GM19324 (cell line): Measurements from ENCODE around the gene FA2H.
"Not testable (repeated sequence)": the region's sequence is repeated elsewhere in the genome, so short reads cannot be mapped to it uniquely, and the experiment has no call there.

Experiments used
- ATAC-seq: cut with Tn5 transposase; IDR thresholded peaks from one replicate; pipeline ENCODE4 v1.9.1; 2021; ENCODE audit warnings: mild to moderate bottlenecking, moderate library complexity; ENCODE audit not compliant: unreplicated experiment, low FRiP score

Gene FA2H

GRCh38 chr16:74770831-74771526 lies 3.6 kb downstream of the FA2H start:
- ATAC-seq = no peak

- no peak for ATAC-seq
Measured at GRCh38 chr16:74769586-74770190, 4.9 kb downstream of the FA2H start.

- no peak for ATAC-seq
Measured at GRCh38 chr16:74768239-74768638, 6.4 kb downstream of the FA2H start.

GRCh38 chr16:74767749-74768148 lies 6.9 kb downstream of the FA2H start:
- ATAC-seq = no peak

- ATAC-seq = no peak
Measured at GRCh38 chr16:74766729-74767128, 7.9 kb downstream of the FA2H start.

GRCh38 chr16:74764184-74764583 lies 10.4 kb downstream of the FA2H start:
- not testable (repeated sequence) for ATAC-seq

GRCh38 chr16:74761665-74762064 lies 13.0 kb downstream of the FA2H start:
- no peak for ATAC-seq

- no peak for ATAC-seq
Measured at GRCh38 chr16:74760007-74760767, 14.4 kb downstream of the FA2H start.

GRCh38 chr16:74759564-74759963 lies 15.1 kb downstream of the FA2H start:
- ATAC-seq = no peak

- ATAC-seq = no peak
Measured at GRCh38 chr16:74758801-74759200, 15.8 kb downstream of the FA2H start.

- ATAC-seq = no peak
Measured at GRCh38 chr16:74757349-74757748, 17.3 kb downstream of the FA2H start.

- no peak for ATAC-seq
Measured at GRCh38 chr16:74756203-74756602, 18.4 kb downstream of the FA2H start.

- no peak for ATAC-seq
Measured at GRCh38 chr16:74753180-74753579, 21.4 kb downstream of the FA2H start.

GRCh38 chr16:74752756-74753155 lies 21.9 kb downstream of the FA2H start:
- no peak for ATAC-seq

GRCh38 chr16:74752258-74752657 lies 22.4 kb downstream of the FA2H start:
- ATAC-seq = no peak

GRCh38 chr16:74751658-74752057 lies 23.0 kb downstream of the FA2H start:
- ATAC-seq = no peak

- no peak for ATAC-seq
Measured at GRCh38 chr16:74749291-74750055, 25.1 kb downstream of the FA2H start.

- ATAC-seq = no peak
Measured at GRCh38 chr16:74748616-74749026, 26.0 kb downstream of the FA2H start.

GRCh38 chr16:74747716-74748615 lies 26.7 kb downstream of the FA2H start:
- no peak for ATAC-seq

GRCh38 chr16:74745926-74746325 lies 28.7 kb downstream of the FA2H start:
- ATAC-seq = no peak
